NB4 (cell line): ENCODE measurements around the gene EXD3.

ENCODE experiments used
- DNase-seq: peaks from one replicate; pipeline ENCODE4 v3.0.0; 2010; ENCODE audit warnings: low read depth
- H3K4me3 ChIP-seq: one replicate; pipeline ENCODE4 v1.5.1; 2011; ENCODE audit warnings: mild to moderate bottlenecking, low read depth, low read length, moderate library complexity
- MYC ChIP-seq: IDR thresholded peaks from 2 replicates; pipeline ENCODE4 v1.6.1; 2011; ENCODE audit warnings: low read depth, low read length
- POLR2A ChIP-seq: IDR thresholded peaks from 2 replicates; pipeline ENCODE4 v1.6.1; 2011; ENCODE audit warnings: mild to moderate bottlenecking; ENCODE audit not compliant: insufficient read length; ENCODE audit errors: extremely low read depth
- TF ChIP-seq, protein P1 (sequence below): IDR thresholded peaks from 2 replicates; pipeline ENCODE4 v1.6.1; 2011; ENCODE audit warnings: low read depth, low read length
- TF ChIP-seq, protein P2 (sequence below): IDR thresholded peaks from one replicate; pipeline ENCODE4 v1.5.1; 2012; ENCODE audit warnings: low read depth, low read length

Gene EXD3

DNA sequence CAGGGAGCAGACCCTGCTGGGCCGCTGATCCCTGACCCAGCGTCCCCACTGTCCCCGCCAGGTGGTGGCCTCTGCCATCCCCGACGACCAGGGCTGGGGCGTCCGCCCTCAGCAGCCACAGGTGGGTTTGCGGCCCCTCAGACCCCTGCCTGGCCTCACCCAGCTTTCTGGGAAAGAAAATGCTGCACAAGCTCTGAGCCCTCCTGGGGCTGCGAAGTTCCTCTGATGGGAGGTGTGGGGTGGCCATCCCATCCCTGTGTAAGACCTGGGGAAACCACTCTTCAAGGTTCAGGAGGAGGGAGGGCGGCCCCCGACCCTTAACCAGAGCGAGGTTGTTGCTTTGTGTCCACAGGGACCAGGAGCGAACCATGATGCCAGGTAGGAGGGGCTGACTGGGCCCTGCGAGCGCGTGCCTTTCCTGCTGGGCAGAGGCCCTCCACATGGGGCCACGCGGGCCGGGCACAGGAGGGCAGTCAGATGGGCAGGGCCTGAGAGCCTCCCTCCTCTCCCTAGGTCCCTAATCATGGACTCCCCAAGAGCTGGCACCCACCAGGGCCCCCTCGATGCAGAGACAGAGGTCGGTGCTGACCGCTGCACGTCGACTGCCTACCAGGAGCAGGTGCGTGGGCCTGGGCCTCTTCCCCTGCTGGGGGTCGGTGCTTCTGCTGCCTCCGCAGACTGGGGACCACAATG, 7.9 kb upstream of the EXD3 start:
- no peak for DNase-seq
- TF ChIP-seq, protein P1, sequence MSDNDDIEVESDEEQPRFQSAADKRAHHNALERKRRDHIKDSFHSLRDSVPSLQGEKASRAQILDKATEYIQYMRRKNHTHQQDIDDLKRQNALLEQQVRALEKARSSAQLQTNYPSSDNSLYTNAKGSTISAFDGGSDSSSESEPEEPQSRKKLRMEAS, result no peak
- TF ChIP-seq, protein P2, sequence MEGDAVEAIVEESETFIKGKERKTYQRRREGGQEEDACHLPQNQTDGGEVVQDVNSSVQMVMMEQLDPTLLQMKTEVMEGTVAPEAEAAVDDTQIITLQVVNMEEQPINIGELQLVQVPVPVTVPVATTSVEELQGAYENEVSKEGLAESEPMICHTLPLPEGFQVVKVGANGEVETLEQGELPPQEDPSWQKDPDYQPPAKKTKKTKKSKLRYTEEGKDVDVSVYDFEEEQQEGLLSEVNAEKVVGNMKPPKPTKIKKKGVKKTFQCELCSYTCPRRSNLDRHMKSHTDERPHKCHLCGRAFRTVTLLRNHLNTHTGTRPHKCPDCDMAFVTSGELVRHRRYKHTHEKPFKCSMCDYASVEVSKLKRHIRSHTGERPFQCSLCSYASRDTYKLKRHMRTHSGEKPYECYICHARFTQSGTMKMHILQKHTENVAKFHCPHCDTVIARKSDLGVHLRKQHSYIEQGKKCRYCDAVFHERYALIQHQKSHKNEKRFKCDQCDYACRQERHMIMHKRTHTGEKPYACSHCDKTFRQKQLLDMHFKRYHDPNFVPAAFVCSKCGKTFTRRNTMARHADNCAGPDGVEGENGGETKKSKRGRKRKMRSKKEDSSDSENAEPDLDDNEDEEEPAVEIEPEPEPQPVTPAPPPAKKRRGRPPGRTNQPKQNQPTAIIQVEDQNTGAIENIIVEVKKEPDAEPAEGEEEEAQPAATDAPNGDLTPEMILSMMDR, result no peak
- TF ChIP-seq POLR2A (no peak), MYC (no peak)
- no peak overlapping the region for H3K4me3 ChIP-seq

DNA sequence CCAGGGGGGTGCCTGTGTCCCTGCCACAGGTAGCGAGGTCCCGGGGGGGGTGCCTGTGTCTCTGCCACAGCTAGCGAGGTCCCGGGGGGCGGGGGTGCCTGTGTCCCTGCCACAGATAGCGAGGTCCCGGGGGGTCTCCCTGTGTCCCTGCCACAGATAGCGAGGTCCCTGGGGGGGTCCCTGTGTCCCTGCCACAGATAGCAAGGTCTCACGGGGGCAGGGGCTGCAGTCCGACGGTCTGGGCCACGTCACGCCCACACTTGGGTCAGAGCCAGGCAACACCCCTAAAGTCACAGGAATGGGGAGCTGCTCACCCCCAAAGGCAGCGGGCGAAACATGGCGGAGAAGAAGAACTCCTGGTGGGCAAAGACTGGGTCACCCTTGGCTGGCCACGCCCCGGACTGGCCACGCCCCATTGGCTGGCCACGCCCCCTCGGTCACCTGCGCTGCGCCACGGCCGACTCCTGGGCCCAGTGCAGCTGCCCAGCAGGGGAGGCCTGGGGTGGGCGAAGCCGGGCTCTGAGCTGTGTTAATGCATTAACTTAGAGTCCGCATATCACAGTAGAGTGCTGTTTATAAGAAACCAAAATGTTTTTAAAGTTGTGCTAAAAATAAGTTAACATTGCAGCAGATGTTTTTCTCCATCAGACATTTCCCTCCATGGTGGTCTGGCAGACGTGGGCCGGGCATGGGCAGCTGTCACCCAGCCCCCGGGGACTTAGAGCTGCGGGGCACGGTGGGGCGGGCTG, 7.2 kb upstream of the EXD3 start:
- no peak for DNase-seq
- TF ChIP-seq MYC (no peak), POLR2A (no peak)
- TF ChIP-seq, protein P1, result no peak
- TF ChIP-seq, protein P2, result no peak
- H3K4me3 ChIP-seq, result no peak overlapping the region

DNA sequence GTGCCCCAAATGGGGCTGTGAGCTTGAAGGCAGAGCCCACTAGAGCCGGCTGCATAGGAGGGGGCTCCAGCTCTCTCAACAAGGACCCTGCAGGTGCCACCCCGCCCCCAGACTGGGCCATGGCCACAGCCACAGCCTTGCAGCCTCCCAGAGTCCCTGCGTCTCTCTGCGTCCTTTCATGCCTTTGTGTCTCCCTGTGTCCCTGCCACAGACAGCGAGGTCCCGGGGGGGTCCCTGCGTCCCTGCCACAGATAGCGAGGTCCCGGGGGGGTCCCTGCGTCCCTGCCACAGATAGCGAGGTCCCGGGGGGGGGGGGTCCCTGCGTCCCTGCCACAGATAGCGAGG, 6.6 kb upstream of the EXD3 start:
- TF ChIP-seq, protein P1, result no peak
- TF ChIP-seq MYC (no peak), POLR2A (no peak)
- TF ChIP-seq, protein P2, result no peak

DNA sequence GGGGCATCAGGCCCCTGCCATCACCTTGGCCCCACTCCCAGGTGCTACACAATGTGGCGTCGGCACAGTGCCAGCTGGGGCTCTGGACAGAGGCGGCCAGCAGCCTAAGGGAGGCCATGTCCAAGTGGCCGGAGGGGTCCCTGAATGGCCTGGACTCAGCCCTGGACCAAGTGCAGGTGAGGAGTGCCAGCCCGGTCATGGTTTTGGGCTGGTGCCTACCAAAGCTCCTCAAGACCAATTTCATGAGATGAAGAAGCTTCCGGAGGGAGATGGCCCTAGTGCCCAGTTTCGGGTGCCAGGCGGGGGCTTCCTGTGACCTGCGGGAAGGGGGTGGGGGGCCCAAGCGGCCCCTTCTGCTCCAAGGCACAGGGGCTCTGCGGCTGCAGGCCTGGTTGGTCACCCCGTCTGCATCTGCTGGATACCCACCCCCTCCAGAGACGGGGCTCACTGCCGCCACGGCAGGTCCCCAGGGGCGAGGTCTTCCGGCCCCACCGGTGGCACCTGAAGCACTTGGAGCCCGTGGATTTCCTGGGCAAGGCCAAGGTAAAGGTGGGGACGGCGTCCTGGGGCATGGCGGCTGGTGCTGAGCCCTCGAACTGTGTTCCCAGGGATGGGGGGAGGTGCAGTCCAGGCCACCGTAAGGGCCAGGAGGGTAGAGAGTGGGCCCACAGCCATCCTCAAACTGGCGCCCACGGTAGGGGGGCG, 6.0 kb upstream of the EXD3 start:
- DNase-seq, result no peak
- TF ChIP-seq, protein P2, result no peak
- TF ChIP-seq MYC (no peak), POLR2A (no peak)
- TF ChIP-seq, protein P1, result no peak
- H3K4me3 ChIP-seq, result no peak overlapping the region

More for the DNA sequence above, 6.6 kb upstream of the EXD3 start:
- DNase-seq, result no peak
- no peak overlapping the region for H3K4me3 ChIP-seq

DNA sequence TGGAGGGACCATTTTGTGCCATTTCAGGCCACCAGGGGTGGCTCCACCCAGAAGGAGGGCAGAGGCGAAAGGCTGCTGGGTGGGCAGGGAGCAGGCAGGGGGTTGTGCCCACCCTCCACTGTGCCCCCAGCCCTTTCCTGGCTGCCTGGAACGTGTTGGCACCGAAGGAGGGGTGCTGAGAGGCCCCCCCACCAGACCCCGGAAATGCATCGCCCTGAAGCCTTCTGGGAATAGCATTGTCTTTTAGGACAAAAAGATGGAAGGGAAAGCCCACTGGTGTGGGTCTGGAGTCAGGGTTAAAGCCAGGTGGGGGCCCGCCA, 5.3 kb upstream of the EXD3 start:
- TF ChIP-seq, protein P2, result no peak

More for the DNA sequence above, 5.3 kb upstream of the EXD3 start:
- DNase-seq, result no peak
- no peak overlapping the region for H3K4me3 ChIP-seq
